ENCODE data around the gene UBXN11. TPM values are rescaled to one million over a fixed set of nuclear protein-coding genes. Genes with fewer than 3 reads are reported as not detected.
A peak's percentile ranks its signal among the peaks of the same experiment; 100 is the strongest.

Gene UBXN11
- total and polyA plus RNA-seq, 2 of the 13 experiments (the other 11 are each of a cell fraction or from before 2014, with no cell fraction given), result 9.3 to 10.4 TPM

- TF ChIP-seq ARID4A (CRISPR knock-in tag; IDR thresholded peaks at IDR 0.05; ENCODE audit: borderline replicate concordance) (peak; percentile 98), ZNF550 (CRISPR knock-in tag; IDR thresholded peaks at IDR 0.05; ENCODE audit: borderline replicate concordance) (no peak), IRX3 (CRISPR knock-in tag; IDR thresholded peaks at IDR 0.05; ENCODE audit: borderline replicate concordance, low read depth) (no peak), PAWR (CRISPR knock-in tag; IDR thresholded peaks at IDR 0.05; ENCODE audit: borderline replicate concordance) (no peak), ZBTB8A (CRISPR knock-in tag; IDR thresholded peaks at IDR 0.05; ENCODE audit: borderline replicate concordance, low read depth) (no peak), KAT2B (IDR thresholded peaks at IDR 0.05; ENCODE audit: borderline replicate concordance, low read depth, low read length) (no peak), KMT2A (CRISPR knock-in tag; IDR thresholded peaks at IDR 0.05) (peak; percentile 37; the same call in 1 of the 2 replicates), ZNF687 (CRISPR knock-in tag; IDR thresholded peaks at IDR 0.05) (peak; percentile 66), KLF11 (CRISPR knock-in tag; IDR thresholded peaks at IDR 0.05) (no peak), MYPOP (CRISPR knock-in tag; IDR thresholded peaks at IDR 0.05) (no peak), ZNF12 (CRISPR knock-in tag; IDR thresholded peaks at IDR 0.05) (no peak), ZNF460 (CRISPR knock-in tag; IDR thresholded peaks at IDR 0.05; ENCODE audit: borderline replicate concordance) (no peak), ZNF670 (CRISPR knock-in tag; IDR thresholded peaks at IDR 0.05; ENCODE audit: borderline replicate concordance) (no peak), PRDM10 (CRISPR knock-in tag; IDR thresholded peaks at IDR 0.05; ENCODE audit: low read depth) (0 out of 2 replicates have a peak, but pooled peaks have one; percentile 55)
These were observed at the start of gene UBXN11 (continued) for GRCh38 chr1:26306290-26307229.
